ENCODE measurements around the gene ATP6V1B1.

The ATP6V1B1 gene

DNA sequence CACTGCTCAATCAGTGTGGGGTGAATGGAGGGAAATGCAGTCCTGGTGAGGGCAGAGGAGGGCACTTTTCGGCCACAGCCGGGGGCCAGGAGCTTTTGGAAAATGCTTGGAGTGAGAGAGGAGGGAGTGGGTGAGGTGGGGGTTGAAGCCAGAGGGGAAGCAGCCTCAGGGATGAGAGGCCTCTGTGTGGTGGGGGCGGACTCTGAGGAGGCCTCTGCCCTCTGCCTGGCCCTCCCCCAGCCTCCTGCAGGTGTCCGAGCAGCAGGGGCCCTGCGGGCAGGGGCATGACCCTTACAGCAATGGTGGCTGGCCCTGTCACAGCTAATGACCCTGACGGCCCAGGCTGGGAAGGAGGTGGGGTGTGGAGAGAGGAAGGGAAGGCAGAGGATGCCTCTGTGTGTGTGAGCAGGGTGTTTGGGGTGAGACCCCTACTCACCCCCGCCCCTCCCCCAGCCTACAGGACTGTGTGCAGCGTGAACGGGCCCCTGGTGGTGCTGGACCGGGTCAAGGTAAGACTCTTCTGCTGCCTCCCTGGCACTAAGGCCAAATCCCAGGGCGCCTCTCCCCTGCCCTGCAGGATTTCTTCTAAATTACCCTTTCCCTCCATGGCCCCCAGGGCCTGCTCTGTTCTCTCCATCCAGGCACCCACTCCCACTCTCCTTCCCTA is 7.6 kb downstream of the ATP6V1B1 start:
- no peak for DNase-seq (ENCODE audit: low read depth, low spot score)

DNA sequence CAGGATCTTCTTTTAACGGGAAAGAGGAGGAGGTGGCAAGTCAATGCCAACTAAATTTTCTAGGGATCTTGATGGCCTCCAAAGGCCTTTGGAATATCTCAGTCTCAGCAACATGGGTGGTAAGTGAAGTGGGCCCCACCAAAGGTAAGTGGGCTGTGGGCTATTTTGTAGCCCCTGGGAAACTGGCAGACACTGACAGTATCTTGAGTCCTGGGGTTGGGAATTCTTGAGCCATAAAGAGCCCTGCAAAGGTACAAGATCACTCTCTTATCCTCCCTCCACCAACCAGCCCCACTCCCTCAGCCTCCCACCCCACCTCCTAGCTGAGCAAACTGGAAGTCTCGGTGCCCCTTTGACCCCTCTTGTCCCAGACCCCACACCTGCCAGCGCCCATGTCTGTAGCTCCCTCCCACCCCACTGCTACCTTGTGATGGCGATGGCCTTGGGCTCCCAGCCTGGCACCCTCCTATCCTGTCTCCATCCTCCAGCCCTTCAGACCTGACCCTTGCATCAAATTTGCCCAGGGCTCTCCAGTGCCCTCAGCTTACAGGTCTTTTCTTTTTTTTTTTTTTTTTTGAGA is 8.5 kb downstream of the ATP6V1B1 start:
- DNase-seq (ENCODE audit: low read depth, low spot score) = no peak

DNA sequence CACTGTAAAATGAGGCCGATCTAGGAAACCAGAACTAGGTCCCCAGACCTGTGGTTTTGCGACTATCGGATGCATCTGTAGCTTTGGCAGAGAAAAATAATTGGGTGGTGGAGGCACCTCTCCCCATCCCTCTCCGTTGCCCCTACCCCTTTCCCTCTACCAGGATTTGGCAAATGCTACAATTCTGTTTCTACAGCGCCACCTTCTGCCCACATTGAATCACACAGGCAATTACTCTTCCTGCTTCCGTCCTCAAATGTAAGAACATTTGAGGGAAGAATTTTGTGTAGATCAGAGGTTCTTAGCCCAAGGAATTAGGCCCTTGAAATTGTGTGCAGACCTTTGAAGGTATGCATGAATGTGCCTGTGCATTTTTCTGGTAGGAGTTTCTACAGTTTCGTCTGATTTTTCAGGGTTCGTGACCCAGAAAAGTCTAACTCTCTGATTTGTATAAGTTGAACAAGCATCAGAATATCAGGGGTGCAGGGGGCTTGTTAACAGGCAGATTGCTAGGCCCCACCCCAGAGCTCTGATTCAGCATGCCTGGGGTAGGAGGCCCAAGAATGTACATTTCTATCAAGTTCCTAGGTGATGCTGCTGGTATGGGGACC is 11.2 kb downstream of the ATP6V1B1 start:
- peak; percentile 29 for DNase-seq (ENCODE audit: low read depth, low spot score)

DNA sequence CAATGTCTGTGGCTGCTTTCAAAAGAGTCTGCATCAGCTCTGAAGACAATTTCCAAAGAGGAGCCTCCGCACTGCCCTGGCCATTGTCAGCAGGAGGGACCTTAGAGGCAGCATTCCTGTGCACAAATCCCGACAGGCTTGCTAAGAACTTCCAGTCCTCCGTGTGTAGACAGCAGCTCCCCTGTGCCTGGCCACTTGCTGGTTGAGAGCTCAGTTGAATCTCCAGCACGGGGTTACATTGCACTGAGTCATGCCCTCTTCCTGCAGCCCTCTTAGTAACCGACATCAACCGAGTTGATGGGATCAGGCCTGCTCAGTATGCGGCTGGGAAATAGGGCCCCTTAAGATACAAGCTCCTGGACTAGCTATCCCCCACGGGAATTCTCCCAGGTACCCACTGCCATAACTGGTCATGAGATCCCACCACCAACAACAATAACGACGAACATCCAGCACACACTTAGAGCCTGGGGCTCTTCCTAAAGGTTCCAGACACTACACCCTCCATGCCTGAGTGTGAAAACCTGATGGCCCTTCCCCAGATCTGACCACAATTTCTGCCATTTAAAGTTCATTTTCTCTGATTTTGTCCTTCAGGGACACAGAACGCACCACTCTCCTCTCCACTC is 12.0 kb downstream of the ATP6V1B1 start:
- DNase-seq (ENCODE audit: low read depth, low spot score) = no peak

DNA sequence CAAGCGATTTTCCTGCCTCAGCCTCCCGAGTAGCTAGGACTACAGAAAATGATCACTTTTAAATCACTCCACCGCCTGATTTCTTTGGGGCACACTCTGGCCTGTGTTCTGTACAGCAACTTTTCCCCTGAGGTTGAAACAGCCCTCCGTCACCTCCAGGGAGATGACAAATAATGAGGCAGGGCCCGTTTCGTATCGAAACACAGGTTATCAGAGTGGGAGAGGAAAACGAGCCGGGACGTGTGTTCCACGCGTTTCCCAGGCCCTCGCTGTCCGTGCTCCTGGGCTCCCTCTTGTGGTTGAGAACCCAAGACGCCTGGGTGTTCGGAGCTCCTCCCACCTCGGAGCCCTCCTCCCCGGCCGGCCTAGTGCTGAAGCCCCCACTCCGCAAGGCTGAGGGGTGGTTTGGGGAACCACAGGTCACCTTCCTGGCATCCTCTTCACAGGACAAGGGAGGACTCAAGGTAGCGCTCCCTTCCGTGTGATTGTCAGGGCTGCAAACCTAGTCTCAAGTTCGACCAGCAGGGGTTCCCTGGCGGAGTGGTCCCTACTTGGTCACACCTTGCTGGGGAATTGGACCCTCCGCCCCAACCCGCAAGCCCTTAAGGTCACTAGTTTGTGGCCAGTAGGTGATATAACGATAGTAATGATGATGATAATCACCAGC is 12.8 kb downstream of the ATP6V1B1 start:
- DNase-seq (ENCODE audit: low read depth, low spot score) = peak; percentile 49

DNA sequence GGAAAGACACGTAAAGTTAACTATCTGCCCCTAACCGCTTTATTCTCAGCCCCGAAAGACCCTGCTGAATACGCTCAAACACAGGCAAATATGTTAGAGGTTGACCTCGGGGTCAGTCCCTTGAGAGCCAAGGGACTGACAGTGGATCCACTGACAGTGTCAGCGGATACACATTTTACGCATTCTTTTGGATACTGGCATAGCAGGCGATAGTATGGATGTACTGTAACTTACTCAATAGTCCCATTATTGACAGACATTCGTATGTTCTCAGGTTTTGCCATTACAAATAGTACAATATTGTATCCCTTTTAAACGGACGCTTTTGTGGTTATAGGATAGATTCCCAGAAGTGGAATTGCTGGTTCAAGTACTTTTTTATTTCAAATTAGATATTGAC is 13.4 kb downstream of the ATP6V1B1 start:
- no peak for DNase-seq (ENCODE audit: low read depth, low spot score)

DNA sequence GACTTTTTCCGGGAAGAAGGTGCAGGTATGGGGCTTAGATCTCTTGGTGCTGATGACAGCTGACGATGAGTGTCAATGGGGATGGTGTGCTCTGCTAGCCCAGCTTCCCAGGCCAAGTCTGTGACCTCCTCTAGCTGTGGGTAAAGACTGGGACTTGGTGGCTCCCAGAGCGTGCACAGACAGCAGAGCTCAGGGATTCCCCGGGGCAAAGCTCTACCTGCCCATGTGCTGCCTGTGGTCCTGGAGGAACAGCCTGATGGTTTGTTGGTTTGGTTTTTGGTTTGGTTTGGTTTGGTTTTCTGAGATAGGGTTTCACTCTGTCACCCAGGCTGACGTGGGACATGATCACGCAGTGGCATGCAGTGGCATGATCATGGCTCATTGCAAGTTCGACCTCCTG is 19.2 kb downstream of the ATP6V1B1 start:
- DNase-seq (ENCODE audit: low read depth, low spot score) = no peak

DNA sequence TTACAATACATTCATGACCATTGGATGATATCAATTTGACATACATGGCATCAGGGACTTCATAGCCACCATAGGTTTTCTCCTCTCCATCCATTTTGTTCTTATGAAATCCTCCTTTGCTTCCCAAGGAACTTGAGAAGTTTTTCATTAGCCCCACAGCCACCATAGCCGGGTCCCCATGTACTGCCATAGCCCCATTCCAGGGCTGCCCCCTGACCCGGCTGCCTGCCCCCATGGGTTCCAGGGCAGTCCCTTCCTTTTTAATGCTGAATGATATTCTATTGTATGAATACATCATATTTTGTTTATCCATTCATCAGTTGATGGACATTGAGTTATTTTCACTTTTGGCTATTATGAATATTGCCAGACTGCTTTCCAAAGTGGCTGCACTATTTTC is 20.4 kb downstream of the ATP6V1B1 start:
- no peak for DNase-seq (ENCODE audit: low read depth, low spot score)

DNA sequence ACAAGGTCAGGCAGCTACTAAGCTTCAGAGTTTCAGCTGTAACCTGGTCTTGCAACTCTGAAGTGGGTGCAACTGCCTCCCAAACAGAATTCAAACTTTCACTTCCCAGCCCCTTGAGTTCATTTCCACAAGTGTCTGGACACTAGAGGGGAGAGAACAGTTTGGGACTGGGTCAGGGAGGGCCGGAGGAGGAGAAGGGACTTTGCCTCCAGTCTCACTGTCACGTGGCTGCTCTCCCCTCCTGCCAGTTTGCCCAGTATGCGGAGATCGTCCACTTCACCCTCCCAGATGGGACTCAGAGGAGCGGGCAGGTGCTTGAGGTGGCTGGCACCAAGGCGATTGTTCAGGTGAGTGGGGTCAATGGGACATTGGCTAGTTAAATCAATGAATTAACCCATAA is 22.1 kb downstream of the ATP6V1B1 start:
- DNase-seq (ENCODE audit: low read depth, low spot score) = no peak

DNA sequence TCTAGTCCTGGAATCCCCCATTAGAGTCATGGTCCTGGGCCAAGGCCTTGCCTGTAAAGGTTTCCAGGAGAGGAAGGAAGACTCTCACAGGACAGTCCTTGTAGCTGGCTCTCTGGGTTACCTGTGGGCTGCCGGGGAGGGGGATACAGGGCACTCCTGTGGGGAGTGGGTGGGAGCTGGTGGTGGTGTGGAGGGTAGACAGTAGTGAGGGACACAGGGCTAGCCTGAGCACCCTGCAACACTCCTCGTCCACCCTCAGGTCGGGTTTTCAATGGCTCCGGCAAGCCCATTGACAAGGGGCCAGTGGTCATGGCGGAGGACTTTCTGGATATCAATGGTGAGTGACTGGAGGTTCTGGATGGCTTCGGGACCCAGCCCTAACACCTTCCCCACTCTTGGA is 23.1 kb downstream of the ATP6V1B1 start:
- DNase-seq (ENCODE audit: low read depth, low spot score) = no peak

DNA sequence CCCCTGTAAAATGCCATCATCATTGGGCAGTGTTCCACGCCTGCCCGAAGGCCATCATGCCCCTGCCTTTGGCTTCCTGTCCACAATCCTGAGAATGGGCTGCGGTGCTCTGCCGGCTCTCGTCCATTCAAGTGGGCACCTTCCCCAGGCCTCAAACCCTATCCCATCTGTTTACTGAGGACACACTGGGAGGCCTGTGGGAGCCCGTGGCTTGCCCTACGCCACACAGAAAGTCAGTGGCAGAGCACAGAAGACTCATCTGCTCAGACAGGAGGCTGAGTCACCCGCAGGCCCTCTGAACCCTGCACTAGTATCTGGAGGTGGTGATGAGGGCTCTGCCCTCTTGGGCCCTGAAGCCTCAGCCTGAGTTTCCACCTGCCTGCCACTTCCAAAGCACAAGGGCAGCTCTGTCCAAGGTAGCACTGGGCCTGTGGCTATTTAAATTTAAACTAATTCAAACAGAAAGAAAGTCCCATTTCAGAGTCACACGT is 23.6 kb downstream of the ATP6V1B1 start:
- no peak for DNase-seq (ENCODE audit: low read depth, low spot score)

DNA sequence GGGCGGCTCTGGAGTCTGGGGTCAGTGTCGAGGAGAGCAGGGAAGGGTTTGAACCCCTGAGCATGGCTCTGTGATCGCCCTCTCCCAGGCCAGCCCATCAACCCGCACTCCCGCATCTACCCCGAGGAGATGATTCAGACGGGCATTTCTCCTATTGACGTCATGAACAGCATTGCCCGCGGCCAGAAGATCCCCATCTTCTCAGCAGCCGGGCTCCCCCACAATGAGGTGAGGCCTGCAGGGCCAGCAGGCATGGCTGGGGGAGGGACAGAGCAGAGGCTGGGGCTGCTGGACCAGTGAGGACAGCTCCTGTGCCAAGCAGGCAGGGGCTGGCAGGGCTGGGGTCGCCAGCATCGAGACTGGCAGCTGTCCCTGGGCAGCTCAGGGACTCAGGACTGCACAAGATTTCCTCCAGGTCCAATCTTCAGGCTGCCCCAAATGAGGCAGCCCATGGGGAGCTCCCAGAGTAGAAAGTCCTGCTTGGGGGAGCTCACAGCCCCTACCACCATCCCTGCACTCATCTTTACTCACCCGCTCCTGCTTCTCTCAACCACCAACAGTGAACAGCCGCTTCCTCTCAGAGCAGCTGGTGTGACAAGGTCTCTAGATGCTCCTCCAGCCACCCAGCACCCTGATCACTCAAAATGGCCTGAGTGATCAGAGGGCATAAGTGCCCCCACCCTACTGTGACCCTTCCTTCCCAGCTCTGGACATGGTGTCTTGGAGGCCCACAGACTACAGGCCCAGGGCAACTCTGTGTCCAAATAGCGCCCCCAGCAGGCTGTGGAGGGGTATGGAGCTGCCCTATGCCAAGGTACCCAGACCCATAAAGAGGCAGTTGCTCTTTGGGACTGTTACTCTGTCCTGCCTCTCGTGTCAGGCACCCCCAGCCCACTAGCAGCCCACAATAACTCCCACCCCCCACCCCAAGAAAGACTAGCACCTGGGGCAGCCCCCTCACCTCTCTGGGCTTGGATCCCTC is 24.4 kb downstream of the ATP6V1B1 start:
- DNase-seq (ENCODE audit: low read depth, low spot score) = no peak

DNA sequence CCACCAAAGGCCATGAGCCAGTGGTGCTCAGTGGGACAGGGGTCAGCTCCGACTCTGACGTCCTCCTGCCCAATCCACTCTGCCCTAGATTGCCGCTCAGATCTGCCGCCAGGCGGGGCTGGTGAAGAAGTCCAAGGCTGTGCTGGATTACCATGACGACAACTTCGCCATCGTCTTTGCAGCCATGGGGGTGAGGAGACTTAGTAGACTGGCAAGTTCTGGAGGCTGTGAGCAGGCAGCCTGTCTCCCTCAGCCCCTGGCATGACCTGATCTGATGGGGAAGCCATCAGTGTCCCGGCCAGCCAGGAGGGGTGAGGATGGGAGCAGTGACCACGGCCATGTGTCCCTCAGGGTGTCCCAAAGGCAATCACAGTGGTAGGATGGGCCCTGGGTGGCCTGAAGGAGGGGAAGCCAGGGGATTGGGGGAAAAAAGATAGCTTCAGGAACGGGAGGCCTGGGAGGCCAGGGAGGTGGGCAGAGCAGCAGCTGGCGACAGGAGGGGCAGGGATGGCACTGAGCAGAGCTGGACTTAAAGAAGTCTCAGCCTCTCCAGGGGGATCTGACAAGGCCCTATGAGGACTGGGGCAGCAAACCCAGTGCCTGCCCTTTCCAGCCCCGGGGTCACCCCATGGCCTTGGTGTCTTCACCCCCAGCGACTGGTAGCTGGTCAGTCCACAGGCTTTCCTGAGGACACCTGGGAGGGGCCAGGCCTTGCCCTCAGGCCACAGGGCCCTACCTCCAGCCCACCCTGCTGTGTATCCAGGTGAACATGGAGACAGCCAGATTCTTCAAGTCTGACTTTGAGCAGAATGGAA is 25.3 kb downstream of the ATP6V1B1 start:
- DNase-seq (ENCODE audit: low read depth, low spot score) = no peak

DNA sequence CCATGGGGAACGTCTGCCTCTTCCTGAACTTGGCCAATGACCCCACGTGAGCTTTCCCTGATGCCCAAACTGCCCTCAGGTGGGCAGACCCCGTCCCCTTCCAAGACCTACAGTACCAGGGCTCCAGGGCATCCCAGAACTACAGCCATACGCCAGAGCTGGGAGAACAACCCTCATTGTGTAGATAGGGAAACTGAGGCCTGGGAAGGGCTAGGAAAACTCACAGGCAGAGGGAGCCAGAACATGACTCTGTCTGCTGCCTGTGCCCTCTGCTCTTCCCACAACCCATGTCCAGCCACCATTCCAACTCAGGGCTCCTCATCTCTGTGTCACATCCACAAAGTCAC is 25.9 kb downstream of the ATP6V1B1 start:
- no peak for DNase-seq (ENCODE audit: low read depth, low spot score)

DNA sequence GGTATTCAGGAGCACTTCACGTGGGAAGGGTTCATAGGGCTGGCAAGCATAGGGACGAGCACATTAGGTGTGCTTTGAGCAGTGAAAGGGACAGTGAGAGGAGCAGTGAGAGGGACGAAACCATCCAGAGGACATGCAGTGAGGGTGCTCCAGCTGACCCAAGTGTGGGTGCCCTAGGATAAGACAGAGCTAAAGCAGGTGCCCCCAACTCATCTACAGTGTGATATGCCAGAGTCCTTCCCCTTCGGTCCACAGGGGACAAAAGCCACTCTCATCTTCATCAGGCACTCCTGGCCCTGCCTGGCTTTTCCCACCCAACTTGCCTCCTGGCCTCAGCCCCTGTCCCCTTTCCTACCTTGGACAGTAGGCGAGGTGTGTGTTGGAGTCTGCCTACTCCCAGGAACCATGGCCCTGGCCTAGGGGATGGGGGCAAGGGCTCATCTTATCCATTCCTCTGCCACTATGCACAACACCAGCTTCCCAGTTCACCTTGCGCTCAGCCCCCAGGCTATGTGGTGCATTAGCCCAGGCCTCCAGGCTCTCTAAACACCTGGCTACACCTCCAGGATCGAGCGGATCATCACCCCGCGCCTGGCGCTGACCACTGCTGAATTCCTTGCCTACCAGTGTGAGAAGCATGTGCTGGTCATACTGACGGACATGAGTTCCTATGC is 26.6 kb downstream of the ATP6V1B1 start:
- DNase-seq (ENCODE audit: low read depth, low spot score) = no peak

DNA sequence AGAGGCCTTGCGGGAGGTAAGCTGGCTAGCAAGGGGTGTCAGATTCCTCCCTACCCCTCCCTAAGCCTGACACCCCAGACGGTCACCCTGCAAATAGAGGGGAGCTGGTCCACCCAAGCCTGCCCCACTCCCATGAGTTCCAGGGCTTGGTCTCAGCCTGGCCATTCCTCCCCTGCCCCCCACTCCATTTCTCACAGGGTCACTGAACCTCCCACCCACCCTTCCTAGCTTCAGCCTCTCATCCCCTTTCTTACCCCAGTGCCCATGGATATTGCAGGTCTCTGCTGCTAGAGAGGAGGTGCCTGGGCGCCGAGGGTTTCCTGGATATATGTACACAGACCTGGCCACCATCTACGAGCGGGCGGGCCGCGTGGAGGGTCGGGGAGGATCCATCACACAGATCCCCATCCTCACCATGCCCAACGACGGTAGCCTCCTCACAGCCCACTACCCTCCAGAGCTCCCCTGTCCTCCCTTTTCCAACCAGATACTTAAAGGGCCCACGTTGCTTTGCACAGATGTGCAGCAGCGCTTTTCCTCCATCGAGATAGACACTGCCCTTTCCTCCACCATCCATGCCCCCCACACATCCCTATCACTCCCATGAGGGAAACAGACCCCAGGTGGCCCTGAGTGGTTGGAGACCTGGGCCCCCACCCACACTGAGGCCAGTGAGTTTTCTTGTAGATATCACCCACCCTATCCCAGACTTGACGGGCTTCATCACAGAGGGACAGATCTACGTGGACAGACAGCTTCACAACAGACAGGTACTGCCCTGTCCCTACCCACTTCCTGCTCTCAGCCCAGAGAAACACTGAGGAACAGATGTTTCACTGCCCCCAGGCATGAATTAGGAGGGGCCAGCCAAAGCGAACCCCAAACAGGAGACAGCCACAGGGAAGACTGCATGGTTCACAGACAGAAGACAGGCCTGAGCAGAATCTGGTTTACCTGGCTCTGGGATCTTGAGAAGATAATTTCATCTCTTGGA is 27.5 kb downstream of the ATP6V1B1 start:
- DNase-seq (ENCODE audit: low read depth, low spot score) = no peak

DNA sequence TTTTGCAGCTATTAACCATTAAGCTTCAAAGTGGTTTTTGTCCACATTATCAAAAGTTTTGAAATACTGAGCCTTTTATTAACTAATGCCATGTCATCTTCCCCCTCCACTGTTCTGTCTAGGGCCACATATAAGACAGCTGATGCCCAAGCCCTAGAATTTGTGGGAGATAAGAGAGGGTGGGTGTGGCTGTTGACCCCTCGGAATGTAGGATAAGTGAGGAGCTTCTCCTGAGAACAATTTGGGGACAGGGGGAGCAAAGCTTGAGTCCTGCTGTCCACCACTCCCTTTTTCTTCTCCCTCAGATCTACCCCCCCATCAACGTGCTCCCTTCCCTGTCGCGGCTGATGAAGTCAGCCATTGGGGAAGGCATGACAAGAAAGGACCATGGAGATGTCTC is 28.4 kb downstream of the ATP6V1B1 start:
- no peak for DNase-seq (ENCODE audit: low read depth, low spot score)

DNA sequence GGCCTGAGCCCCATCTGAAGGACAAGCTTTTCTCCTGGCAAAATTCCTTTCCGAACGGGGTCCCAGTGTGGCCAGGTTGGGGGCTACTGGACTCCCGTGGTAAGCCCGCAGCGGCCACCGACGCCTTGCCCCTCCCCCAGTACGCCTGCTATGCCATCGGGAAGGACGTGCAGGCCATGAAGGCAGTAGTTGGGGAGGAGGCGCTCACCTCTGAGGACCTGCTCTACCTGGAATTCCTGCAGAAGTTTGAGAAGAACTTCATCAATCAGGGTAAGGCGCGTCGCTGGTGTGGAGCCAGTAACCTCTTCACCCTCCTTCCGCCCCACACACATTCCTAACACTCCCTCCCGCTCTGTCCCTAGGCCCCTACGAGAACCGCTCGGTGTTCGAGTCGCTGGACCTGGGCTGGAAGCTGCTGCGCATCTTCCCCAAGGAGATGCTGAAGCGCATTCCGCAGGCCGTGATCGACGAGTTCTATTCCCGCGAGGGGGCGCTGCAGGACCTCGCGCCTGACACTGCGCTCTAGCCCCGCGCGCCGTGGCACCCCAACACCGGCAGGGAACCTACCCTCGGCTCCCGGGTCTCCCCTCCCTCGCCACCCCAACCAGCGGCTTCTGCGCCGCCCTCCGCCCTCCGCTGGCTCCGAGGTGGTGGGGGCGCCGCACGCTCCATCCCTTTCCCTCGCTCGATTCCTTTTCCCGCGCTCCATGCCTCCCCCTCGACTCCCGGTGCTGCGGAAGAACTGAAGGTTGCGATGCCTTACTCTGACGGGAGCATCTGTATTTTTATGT is 29.1 kb downstream of the ATP6V1B1 start:
- DNase-seq (ENCODE audit: low read depth, low spot score) = no peak

All from smooth muscle cell of the brain vasculature (primary cell).